Fibroblast of lung (primary cell): ENCODE data around the gene ANO2. TPM values are rescaled to one million over a fixed set of nuclear protein-coding genes. Genes with fewer than 3 reads are reported as not detected.

Experiments
- DNase-seq, 2 donors: peaks; one replicate each; pipeline versions ENCODE4 v3.0.0 to v3.0.0-alpha.2; 2010; ENCODE audit warnings: low read depth in 2 of 2
- H2AFZ ChIP-seq: 2 replicates; pipeline ENCODE4 v1.5.1; 2012; ENCODE audit warnings: low read length, control low read depth, inconsistent platforms
- H3K27ac ChIP-seq: 2 replicates; pipeline ENCODE4 v1.5.1; 2011; ENCODE audit warnings: low read length, control low read depth; ENCODE audit not compliant: insufficient read depth
- H3K27me3 ChIP-seq: 2 replicates; pipeline ENCODE4 v1.5.1; 2011; ENCODE audit warnings: mild to moderate bottlenecking, low read length; ENCODE audit not compliant: control insufficient read depth, insufficient read depth
- H3K36me3 ChIP-seq: 2 replicates; pipeline ENCODE4 v1.5.1; 2011; ENCODE audit warnings: low read length; ENCODE audit not compliant: control insufficient read depth, insufficient read depth
- H3K4me1 ChIP-seq: 2 replicates; pipeline ENCODE4 v1.5.1; 2011; ENCODE audit warnings: low read length; ENCODE audit not compliant: control insufficient read depth, insufficient read depth; ENCODE audit errors: extremely low read depth
- H3K4me2 ChIP-seq: 2 replicates; pipeline ENCODE4 v1.5.1; 2011; ENCODE audit warnings: low read length, control low read depth; ENCODE audit not compliant: insufficient read depth; ENCODE audit errors: extremely low read depth
- H3K4me3 ChIP-seq, 4 experiments: fragments of 200-600 bp in 1 of 4; sonication (generic) in 1 of 4; replicated peaks in 1 of 4; 2 replicates each; pipeline ENCODE4 v1.5.1; 2011 to 2016; ENCODE audit warnings: low read length in 4 of 4, low read depth in 3 of 4, mild to moderate bottlenecking in 3 of 4, control low read depth in 2 of 4, inconsistent platforms in 1 of 4, mixed read lengths in 1 of 4; ENCODE audit not compliant: insufficient read depth in 1 of 4; ENCODE audit errors: control extremely low read depth in 1 of 4
- H3K79me2 ChIP-seq: 2 replicates; pipeline ENCODE4 v1.5.1; 2012; ENCODE audit warnings: mild to moderate bottlenecking, low read length, inconsistent platforms; ENCODE audit not compliant: control insufficient read depth, insufficient read depth
- H3K9ac ChIP-seq: 2 replicates; pipeline ENCODE4 v1.5.1; 2011; ENCODE audit warnings: mild to moderate bottlenecking, low read length, control low read depth; ENCODE audit not compliant: insufficient read depth
- H3K9me3 ChIP-seq: 2 replicates; pipeline ENCODE4 v1.5.1; 2012; ENCODE audit warnings: low read depth, low read length; ENCODE audit not compliant: control insufficient read depth, insufficient read depth
- H4K20me1 ChIP-seq: 2 replicates; pipeline ENCODE4 v1.5.1; 2011; ENCODE audit warnings: low read length; ENCODE audit not compliant: control insufficient read depth, insufficient read depth; ENCODE audit errors: extremely low read depth
- EZH2 ChIP-seq: IDR thresholded peaks from 2 replicates; pipeline ENCODE4 v1.5.1; 2012; ENCODE audit warnings: low read length, control low read depth, mild to moderate bottlenecking; ENCODE audit errors: missing control alignments
- polyA plus RNA-seq, 2 donors: library from polyadenylated mRNA; depleted of rRNA in 1 of 2; stranded (reverse) in 1 of 2; unstranded in 1 of 2; fragments of >200 nt; gene quantifications; 2 replicates each; pipeline ENCODE4 v1.2.1, GENCODE V29; 2011 to 2012; ENCODE audit warnings: missing spikeins in 1 of 2
- total RNA-seq: library from RNA; depleted of rRNA; stranded (reverse); fragments of >200 nt; gene quantifications from 2 replicates; pipeline ENCODE4 v1.2.1, GENCODE V29; 2014
- TF ChIP-seq, protein P1 (sequence below), 2 donors: IDR thresholded peaks in 1 of 2; conservative IDR thresholded peaks in 1 of 2; 1 replicate in 1 of 2; 2 replicates in 1 of 2; pipeline ENCODE4 v1.5.1; 2011 to 2012; ENCODE audit warnings: low read length in 2 of 2, control low read depth in 1 of 2, inconsistent platforms in 1 of 2, low read depth in 1 of 2, mild to moderate bottlenecking in 1 of 2

The ANO2 gene
- total and polyA plus RNA-seq, 2 donors (not counting 1 experiment from before 2014, with no cell fraction given), result 0.15 to 0.17 TPM

DNA sequence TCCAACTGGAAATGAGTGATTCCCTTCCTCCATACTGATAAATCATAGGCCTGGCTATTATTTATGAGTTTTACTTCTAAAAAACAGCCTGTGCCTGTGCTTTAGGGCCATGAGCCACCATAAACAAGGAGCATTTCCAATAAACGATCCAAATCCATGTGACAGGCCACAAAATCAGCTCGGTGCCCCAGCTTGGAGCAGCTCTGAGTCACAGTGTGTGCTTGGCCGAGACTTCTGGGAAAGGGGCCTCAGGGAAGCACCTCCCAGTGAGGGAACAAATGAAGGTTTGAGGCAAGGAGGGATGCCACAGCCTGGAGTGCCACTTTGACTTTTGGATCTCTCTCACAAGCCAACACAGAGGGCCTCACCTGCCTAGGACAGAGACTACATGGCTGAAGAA is 322.8 kb downstream of the ANO2 start:
- H2AFZ ChIP-seq, result no peak overlapping the region
- no peak overlapping the region for H3K4me2 ChIP-seq
- H3K79me2 ChIP-seq, result no peaks in the 10 kb centered on the region
- H3K4me3 ChIP-seq, result no peak overlapping the region
- no peaks in the 10 kb centered on the region for H3K9me3 ChIP-seq
- H3K27ac ChIP-seq, result no peak overlapping the region
- H4K20me1 ChIP-seq, result no peaks in the 10 kb centered on the region
- no peaks in the 10 kb centered on the region for H3K4me1 ChIP-seq
- no peak for DNase-seq
- no peak overlapping the region for H3K9ac ChIP-seq
- H3K36me3 ChIP-seq, result no peaks in the 10 kb centered on the region
- no peaks in the 10 kb centered on the region for H3K27me3 ChIP-seq
- no peak for TF ChIP-seq EZH2
- TF ChIP-seq, protein P1, sequence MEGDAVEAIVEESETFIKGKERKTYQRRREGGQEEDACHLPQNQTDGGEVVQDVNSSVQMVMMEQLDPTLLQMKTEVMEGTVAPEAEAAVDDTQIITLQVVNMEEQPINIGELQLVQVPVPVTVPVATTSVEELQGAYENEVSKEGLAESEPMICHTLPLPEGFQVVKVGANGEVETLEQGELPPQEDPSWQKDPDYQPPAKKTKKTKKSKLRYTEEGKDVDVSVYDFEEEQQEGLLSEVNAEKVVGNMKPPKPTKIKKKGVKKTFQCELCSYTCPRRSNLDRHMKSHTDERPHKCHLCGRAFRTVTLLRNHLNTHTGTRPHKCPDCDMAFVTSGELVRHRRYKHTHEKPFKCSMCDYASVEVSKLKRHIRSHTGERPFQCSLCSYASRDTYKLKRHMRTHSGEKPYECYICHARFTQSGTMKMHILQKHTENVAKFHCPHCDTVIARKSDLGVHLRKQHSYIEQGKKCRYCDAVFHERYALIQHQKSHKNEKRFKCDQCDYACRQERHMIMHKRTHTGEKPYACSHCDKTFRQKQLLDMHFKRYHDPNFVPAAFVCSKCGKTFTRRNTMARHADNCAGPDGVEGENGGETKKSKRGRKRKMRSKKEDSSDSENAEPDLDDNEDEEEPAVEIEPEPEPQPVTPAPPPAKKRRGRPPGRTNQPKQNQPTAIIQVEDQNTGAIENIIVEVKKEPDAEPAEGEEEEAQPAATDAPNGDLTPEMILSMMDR (conservative IDR thresholded peaks at IDR 0.05 in 1 of 2, IDR thresholded peaks at IDR 0.05 in 1 of 2; ENCODE audit: low read depth in 1 of 2, low read length in 2 of 2), result no peak

DNA sequence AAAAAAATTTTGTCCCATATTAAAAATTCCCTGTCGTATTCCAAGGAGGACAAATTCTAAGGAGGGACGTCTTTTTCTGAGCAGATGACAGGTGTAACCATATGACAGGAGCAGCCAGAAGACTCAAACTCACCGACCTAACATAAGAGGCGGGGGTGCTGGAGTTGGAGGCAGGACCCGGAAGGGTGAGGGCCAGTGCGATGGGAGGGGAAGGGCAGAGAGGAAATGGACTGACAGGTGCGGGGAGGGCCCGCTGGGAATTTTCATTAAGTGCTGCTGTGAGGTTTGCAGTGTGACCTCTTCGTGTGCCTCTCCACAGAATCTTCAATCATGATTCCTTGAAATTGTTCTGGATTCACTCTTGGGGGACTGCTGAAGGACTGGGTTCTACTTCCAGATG is 323.7 kb downstream of the ANO2 start:
- Histone ChIP-seq H3K9ac (no peak overlapping the region), H3K36me3 (no peaks in the 10 kb centered on the region), H3K9me3 (no peaks in the 10 kb centered on the region), H2AFZ (no peak overlapping the region), H3K27me3 (no peaks in the 10 kb centered on the region), H3K4me1 (no peaks in the 10 kb centered on the region), H3K4me2 (no peak overlapping the region), H3K79me2 (no peaks in the 10 kb centered on the region), H3K4me3 (no peak overlapping the region), H3K27ac (no peak overlapping the region), H4K20me1 (no peaks in the 10 kb centered on the region)
- TF ChIP-seq EZH2, result no peak
- TF ChIP-seq, protein P1 (conservative IDR thresholded peaks at IDR 0.05 in 1 of 2, IDR thresholded peaks at IDR 0.05 in 1 of 2; ENCODE audit: low read depth in 1 of 2, low read length in 2 of 2), result no peak
- DNase-seq, result no peak

DNA sequence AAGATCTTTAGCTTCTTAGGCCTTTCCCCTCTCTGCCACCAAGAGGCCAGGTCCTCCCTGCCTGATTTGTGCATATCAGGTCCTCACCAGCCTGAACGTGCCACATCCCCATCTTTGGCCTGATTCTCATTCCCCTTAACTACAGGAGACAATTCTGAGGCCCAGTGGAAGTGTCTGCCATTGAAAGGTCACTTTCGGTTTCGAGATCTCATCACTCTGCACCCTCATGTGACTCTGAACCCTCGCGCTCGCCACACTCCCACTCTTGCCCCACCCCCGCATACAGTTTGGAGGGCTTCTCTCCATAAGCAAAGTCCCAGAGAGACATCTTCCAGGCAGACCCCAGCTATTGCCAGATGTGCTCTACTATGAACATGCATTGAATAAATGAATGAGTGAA is 324.2 kb downstream of the ANO2 start:
- H3K79me2 ChIP-seq, result no peaks in the 10 kb centered on the region
- no peak for DNase-seq
- no peaks in the 10 kb centered on the region for H3K36me3 ChIP-seq
- no peak overlapping the region for H2AFZ ChIP-seq
- H4K20me1 ChIP-seq, result no peaks in the 10 kb centered on the region
- no peaks in the 10 kb centered on the region for H3K4me1 ChIP-seq
- no peak overlapping the region for H3K4me3 ChIP-seq
- no peaks in the 10 kb centered on the region for H3K27me3 ChIP-seq
- H3K9me3 ChIP-seq, result no peaks in the 10 kb centered on the region
- no peak overlapping the region for H3K9ac ChIP-seq
- H3K27ac ChIP-seq, result no peak overlapping the region
- H3K4me2 ChIP-seq, result no peak overlapping the region
- TF ChIP-seq, protein P1 (conservative IDR thresholded peaks at IDR 0.05 in 1 of 2, IDR thresholded peaks at IDR 0.05 in 1 of 2; ENCODE audit: low read depth in 1 of 2, low read length in 2 of 2), result no peak
- no peak for TF ChIP-seq EZH2
